GM21528 (cell line): ENCODE results near the gene CC2D1B.
"Not testable (repeated sequence)": the region's sequence is repeated elsewhere in the genome, so short reads cannot be mapped to it uniquely, and the experiment has no call there.

Source experiments
- ATAC-seq: cut with Tn5 transposase; IDR thresholded peaks from one replicate; pipeline ENCODE4 v1.9.1; 2021; ENCODE audit warnings: mild to moderate bottlenecking, moderate library complexity; ENCODE audit not compliant: unreplicated experiment, low FRiP score

The CC2D1B gene, protein sequence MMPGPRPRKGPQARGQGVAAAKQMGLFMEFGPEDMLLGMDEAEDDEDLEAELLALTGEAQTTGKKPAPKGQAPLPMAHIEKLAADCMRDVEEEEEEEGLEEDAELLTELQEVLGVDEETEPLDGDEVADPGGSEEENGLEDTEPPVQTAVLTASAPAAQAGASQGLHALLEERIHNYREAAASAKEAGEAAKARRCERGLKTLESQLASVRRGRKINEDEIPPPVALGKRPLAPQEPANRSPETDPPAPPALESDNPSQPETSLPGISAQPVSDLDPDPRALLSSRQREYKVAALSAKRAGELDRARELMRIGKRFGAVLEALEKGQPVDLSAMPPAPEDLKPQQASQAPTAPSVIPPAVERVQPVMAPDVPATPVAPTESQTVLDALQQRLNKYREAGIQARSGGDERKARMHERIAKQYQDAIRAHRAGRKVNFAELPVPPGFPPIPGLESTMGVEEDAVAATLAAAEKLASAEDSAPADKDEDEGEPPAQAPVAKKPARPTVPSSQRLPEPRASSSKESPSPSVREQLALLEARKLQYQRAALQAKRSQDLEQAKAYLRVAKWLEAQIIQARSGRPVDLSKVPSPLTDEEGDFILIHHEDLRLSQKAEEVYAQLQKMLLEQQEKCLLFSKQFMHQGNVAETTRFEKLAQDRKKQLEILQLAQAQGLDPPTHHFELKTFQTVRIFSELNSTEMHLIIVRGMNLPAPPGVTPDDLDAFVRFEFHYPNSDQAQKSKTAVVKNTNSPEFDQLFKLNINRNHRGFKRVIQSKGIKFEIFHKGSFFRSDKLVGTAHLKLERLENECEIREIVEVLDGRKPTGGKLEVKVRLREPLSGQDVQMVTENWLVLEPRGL

DNA sequence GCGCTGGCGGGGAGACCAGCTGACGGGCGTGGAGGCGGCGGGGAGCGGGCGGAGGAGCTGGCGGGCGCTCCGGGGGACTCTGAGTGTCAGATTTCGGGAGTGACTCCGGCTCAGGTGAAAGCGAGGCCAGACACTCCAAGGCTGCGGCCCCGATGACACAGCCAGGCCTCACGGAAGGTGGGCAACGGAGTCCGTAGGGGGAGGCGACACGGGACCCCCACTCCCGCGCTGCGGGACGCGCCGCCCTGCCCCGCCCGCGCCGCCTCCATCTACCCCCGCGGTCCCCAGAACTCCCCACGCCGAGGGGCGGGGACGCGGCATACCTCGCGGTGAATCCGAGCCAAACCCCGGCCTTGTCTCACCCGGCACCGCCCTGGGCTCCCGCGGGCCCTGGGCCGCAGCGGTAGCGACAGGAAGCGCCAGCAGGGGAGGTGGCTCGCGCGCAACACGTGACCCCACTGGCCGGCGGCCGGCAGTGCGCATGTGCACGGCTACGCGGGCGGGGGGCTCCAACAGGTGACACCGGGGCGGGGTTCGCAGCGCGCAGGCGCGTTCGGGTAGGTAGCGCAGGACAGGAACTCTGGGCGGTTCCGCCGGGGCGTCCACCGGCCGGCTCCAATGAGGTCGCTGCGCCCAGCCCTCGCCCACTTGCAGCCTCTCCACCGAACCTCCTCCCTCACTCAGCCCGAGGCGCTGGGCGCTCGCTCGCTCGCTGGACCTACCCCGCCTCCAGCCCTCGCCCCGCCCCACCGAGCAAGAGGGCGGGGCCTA is at the start of gene CC2D1B:
Gene CC2D1B (minus strand): TSS at position 460 of the 771 bp plus-strand sequence. CDS start 1,585 bp downstream, outside the sequence.
- ATAC-seq = peak; percentile 87

DNA sequence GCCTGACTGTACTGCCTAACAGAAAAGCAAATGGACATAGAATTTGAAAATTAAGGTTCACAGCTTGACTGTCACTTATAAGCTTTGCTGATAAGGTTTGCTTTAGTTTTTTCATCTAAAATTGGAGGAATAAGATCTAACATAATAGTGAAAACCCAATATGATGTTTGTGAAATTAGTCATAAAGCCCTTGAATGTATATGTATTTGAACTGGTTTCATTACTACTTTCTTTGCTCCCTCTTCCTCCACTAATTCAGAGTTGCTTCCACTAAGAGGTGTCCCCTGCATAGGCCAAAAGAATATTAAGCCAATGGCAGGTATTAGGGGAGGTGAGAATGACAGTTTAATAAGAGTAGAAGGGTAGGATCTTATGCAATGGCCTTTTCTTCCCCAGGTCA is 48.9 kb upstream of the CC2D1B start:
- ATAC-seq = no peak

DNA sequence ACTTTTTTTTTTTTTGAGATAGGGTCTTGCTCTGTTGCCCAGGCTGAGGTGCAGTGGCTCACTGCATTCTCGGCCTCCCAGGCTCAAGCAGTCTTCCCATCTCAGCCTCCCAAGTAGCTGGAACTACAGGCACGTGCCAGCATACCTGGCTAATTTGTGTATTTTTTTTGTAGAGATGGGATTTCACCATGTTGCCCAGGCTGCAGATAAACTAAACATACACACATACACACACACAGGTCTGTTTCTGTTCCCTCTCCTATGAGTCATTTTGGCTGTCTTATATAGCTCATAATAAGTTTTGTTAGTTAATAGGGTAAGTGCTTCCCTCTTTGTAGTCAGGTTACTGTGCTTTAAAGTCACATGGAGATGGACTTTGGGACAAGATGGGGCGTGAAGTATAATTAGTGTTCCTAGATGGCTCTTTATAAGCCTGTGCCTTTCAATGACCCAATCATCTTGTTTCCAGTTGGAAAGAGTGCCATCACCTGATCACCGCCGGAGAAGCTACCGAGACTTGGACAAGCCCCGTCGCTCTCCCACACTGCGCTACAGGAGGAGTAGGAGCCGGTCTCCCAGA is 47.5 kb upstream of the CC2D1B start:
- no peak for ATAC-seq

DNA sequence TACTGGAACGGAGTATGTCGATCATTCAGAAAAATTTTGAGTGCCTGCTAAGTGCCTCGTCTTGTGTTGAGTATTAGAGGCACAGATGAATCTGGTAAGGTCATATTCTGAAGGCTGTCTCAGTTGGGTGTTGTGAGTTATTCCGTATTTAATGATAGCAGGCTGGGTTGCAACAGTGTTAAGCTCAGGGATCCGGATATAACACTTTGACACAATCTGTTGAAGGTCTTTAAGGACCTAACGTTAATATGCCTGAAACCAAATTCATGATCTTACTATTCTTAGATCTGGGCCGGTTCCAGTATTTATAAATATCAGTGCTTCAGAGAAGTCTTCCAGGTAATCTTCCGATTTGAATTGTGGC is 39.0 kb upstream of the CC2D1B start:
- peak; percentile 3 for ATAC-seq

DNA sequence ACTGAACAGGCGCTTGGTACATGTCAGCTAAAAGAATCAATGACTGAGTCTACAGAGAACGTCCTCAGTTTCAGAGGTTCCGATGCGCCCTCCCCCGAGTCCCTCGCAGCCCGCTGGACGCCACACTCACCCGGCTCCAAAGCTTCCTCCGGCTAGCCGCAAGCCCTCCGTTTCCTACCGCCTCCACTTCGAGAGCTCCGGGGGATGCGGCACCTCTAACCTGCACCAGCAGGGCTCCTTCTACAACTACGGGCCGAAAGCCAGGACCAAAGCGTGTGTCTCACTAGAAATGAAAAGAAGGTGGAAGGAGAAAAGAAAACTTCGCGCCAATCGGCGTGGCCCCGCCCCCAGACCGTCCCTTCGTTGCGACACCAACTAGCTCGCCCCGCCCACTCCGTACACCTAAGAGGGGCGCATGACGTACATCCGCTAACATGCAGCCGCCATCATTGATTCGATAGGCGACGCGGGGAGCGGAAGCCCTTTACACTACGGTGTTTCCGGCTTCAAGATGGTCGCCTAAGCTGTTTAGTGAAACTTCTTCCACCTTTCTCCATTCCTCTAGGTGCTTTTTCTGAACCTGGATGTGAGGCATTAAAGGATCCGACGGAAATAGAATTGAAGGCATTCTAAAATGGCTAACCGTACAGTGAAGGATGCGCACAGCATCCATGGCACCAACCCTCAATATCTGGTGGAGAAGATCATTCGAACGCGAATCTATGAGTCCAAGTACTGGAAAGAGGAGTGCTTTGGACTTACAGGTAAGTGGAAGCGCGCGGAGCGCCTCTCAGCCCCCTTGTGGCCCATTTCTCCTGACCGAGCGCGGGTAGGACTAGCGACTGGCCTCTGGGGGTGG is 38.3 kb upstream of the CC2D1B start, which contains the start of the genes ORC1 and PRPF38A:
Gene ORC1 (minus strand): TSS at position 308 of the 859 bp plus-strand sequence. CDS start 2,200 bp downstream, outside the sequence.
Gene PRPF38A (plus strand): TSS at position 487 of the 859 bp plus-strand sequence. CDS start 148 bp downstream, at position 635.
- peak; percentile 94 for ATAC-seq

DNA sequence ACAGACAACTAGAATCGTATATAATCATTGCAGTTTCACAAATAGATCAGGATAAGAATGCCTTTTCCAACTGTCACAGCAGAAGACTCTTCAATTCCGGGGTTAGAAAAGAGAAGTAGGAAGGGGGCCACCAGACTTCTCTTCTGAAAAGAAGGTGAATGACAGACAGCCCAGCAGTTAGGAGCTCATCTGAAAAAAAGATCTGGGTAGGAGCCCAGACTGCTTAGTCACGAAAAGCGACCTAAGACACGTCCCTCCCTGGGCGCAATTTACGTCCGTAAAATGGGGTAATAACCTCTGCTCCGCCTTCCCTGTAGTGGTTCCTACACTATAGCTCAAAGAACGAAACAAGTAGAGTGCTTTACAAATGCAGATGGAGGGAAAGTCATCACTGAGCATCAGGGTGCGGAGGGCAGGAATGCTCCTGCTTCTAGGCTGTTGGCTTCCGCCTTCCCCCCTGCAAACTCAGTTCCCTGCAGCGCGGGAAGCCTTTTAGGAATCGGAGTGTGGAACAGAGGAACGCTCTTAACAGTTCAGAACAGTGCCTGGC is 37.6 kb upstream of the CC2D1B start:
- ATAC-seq = peak; percentile 30

DNA sequence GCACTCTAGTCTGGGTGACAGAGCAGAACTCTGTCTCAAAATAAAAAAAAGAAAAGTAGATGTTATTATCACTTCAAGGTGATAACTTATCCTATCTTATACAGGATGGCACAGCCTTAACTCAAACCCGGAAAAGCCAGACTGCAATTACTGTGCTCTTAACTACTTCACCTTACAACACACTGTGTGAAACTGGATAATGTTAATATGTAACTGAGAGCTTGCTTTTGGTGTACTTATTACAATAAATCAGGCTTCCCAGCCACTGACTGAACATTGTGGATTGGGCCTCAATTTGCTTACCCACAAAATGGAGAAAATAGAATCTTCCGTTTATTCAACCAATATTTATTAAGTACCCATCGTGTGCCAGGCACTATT is 36.8 kb upstream of the CC2D1B start:
- no peak for ATAC-seq

DNA sequence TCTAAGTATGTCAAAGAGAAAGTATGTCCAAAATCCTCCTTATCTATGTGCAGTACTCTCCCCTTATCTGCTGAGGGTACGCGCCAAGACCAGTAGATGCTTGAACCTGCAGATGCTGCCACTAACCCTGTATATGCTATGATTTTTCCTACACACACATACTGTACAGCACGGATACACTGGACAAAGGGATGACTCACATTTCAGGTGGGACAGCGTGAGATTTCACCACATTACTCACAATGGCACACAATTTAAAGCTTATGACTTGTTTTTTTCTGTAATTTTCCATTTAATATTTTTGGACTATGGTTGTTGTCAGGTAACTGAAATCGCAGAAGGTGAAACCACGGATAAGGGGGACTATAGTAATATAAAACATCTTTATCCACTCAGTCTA is 34.1 kb upstream of the CC2D1B start:
- no peak for ATAC-seq

DNA sequence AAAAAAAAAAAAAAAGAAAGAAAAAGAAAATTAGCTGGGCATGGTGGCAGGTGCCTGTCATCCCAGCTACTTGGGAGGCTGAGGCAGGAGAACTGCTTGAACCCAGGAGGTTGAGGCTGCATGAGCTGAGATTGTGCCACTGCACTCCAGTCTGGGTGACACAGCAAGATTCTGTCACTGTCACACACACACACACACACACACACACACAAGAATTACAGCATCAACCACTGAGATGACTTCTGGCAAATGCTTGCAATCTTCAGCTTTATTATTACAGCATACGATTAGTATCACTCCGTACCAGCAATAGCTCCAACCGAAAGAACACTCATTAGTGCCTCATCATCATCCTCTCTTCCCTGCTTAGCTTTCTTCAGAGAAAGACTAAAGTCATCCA is 33.6 kb upstream of the CC2D1B start:
- ATAC-seq = no peak

DNA sequence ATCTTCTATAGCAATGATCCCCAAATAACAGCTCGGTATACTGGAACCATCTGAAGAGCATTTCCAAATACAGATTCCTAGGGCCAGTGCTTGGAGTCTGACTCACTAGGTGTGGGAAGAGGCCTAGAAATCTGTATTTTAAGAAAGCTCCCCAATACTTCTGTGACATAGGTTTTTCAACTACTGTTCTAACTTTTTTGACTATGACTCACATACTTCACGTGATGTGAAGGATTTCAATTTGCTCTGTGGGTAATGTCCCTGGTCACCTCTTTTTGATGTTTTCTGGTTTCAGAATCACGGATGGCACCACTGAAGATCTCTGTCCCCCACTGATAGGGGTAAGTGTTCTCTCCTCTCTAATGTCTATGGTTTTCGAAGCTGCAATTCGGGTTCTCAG is 27.2 kb upstream of the CC2D1B start:
- no peak for ATAC-seq

DNA sequence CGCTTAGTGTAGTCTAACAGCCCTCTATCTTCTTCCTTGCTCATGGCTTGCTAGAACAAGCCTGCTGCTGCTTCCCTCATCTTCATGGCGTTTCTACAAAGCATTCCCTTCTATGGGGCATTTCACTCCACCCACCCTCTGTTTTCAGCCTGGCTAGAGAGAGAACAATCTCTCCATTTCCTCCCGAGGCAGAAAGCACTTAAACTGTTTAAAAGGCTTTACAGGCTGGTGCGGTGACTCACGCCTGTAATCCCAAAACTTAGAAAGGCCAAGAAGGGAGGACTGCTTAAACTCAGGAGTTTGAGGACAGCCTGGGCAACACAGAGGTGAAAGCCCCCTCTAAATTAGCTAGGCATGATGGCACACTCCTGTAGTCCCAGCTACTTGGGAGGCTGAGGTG is 20.5 kb upstream of the CC2D1B start:
- ATAC-seq = no peak

DNA sequence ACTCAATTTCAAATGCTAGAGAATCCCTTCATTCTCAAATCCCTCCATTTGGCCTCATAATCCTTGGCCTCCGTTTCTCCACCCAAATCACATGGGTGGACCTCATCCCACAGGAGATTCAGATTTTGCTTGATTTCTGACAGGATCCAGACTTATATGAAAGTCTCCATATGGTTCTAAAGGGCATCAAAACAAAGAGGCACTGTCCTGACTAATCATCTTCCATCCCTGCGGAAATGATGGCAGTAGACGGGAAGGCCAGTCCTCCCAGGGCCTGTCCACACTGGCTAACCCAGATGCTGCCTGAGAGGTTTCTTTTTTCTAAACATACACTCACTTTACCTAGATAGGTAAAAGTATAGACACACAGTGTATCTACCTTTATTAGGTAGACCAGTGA is 19.4 kb upstream of the CC2D1B start:
- ATAC-seq = no peak

DNA sequence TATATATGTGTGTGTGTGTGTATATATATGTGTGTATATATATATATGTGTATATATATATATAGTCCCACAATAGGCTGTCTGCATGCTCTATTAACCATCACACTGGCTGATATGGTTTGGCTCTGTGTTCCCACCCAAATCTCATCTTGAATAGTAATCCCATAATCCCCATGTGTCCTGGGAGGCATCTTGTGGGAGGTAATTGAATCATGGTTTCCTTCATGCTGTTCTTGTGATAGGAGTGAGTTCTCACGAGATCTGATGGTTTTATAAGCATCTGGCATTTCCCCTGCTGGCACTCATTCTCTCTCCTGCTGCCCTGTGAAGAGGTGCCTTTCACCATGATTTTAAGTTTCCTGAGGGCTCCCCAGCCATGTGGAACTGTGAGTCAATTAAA is 3.8 kb upstream of the CC2D1B start:
- not testable (repeated sequence) for ATAC-seq

DNA sequence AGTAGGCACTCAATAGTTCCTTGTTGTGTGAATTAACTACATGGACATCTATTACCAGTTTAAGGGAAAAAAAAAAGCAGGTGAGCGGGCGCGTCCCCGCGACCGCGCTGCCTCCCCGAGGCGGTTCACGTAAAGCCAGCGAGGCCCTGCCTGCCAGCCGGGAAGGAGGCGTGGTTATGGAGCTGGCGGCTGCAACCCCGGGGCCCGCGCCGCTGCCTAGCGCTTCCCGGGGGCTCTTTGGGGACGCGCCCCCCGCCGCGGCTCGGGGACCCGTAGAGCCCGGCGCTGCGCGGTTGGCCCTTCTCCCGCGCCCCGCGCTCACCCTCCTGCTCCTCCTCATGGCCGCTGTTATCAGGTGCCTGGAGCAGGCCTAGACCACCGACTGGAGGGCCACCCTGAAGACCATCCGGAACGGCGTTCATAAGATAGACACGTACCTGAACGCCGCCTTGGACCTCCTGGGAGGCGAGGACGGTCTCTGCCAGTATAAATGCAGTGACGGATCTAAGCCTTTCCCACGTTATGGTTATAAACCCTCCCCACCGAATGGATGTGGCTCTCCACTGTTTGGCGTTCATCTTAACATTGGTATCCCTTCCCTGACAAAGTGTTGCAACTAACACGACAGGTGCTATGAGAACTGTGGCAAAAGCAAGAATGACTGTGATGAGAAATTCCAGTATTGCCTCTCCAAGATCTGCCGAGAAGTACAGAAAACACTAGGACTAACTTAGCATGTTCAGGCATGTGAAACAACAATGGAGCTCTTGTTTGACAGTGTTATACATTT is 2.6 kb upstream of the CC2D1B start:
- no peak for ATAC-seq

DNA sequence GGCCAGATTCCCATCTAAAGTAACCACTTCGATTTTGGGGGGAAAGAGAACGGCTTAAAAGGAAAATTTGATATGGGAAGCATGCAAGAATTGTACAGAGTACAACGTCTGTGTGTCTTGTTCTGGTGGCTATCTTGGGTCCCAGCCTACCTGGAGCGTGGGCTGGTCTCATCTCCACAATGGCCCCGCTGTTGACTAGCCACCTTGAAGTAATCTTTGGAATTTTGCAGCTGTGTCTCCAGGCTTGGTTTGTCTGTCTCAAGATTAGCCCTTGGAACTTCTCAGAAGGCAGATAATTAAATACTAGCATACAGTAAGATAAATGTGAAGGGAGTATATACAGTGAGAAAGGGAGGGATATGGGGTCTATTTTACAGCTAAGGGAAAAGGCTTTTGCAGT is 1.3 kb upstream of the CC2D1B start:
- no peak for ATAC-seq

DNA sequence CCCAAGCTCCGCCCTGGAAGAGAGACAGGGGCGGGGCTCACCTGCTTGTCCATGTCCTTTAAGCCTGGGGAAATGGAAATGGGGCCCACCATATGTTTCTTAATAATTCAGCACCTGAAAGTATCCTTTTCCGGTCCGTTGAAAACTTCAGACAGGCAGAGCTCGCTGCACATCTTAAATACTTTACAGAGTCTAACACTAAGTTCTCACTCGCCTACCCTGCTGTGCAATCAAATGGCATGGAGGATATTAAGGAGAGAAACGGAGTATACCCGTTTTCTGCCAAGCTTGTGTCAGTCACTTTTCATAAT is 467 bp upstream of the CC2D1B start:
- no peak for ATAC-seq

DNA sequence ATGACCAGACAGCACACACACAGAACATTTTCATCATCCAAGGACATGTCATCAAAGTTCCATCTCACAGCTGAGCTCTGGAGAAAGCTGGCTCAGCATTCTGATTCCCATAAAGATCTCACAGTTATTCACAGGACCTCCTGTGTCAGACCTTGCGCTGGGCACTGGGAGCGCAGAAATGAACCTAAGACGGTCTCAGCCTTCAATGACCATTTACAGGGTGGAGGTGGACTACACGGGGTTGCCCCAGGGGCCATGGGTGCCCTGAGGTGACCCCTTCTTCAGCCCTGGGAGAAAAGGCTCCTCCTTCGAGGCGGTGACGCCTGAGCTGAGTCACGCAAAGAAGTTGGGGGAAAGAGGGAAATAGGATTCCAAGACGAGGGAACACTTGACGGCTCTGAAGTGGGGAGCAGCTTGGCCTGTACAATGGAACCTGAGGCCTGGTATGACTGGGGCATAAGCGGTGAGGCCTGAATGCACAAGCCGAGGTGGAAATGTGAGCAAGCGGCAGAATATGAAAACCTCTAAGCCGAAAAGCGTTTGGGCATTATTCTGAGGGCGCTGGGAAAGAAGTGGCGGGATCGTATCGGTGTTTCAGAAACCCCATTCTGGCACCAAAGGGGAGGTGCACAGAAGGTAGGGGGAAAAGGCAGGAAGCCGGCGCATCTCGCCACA is 797 bp downstream of the CC2D1B start:
- ATAC-seq = no peak

DNA sequence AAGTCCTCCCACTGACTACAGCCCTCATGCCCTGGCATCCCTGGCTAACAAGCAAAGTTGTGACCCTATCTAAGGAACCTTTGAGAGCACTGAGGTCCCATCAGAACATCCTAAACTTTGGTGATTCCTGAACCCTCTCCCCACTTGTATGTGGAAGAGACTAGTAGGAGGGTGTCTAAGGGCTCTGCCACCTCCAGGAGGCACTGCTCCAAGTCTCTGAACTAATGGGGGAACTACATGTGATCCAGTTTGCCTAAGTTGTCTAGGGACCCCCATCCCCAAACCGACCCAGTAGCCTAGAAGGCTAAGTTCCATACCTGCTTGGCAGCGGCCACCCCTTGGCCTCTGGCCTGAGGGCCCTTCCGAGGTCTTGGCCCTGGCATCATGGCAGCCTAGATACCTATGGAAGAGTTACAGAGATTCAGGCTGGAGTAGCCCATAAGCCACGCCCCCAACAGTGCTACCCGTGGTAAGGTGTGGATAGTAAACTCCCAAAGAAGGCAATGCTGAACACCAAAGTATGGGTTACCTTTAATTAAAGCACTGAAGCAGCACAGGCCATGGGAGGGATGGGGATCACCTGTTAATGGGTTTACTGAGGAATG is 1.7 kb downstream of the CC2D1B start:
- no peak for ATAC-seq
